NCI-H446 (cell line): ENCODE results near the gene MCTP1.

Experiments
- DNase-seq, 2 experiments: peaks; one replicate each; lab custom pipeline; 2025; lab: John Stamatoyannopoulos, UW

Gene MCTP1

GRCh38 chr5:95284572-95285408, at the start of gene MCTP1:
Gene MCTP1 (minus strand): TSS chr5:95285094.
- peak in 1 of 2 experiments; percentile 40 for DNase-seq

- DNase-seq: peak in 1 of 2 experiments; percentile 56
These were observed 47.3 kb upstream of the MCTP1 start for GRCh38 chr5:95332158-95332557.

- peak; percentile 18 to 67 for DNase-seq
These were observed 46.5 kb upstream of the MCTP1 start for GRCh38 chr5:95331358-95331757.

DNA sequence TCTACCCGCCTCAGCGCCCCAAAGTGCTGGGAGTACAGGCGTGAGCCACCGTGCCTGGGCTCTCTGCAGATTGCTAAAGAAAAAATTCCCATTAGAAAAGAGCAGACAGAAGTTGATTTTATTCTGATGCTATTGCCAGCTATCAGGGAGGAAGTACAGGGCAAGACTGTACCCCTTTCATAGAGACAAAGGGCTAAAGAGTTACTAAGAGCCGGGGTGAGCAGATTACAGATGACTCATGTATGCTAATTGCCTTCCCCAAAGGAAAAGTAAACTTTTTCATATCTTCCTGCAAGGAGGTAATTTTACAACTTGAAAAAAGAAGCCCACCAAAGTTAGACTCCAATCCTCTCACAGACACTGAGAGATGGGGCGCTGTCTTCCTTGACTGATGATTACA, 42.3 kb upstream of the MCTP1 start:
- no peak for DNase-seq

- DNase-seq: peak; percentile 18 to 60
These were observed 32.8 kb upstream of the MCTP1 start for GRCh38 chr5:95317687-95318086.

DNA sequence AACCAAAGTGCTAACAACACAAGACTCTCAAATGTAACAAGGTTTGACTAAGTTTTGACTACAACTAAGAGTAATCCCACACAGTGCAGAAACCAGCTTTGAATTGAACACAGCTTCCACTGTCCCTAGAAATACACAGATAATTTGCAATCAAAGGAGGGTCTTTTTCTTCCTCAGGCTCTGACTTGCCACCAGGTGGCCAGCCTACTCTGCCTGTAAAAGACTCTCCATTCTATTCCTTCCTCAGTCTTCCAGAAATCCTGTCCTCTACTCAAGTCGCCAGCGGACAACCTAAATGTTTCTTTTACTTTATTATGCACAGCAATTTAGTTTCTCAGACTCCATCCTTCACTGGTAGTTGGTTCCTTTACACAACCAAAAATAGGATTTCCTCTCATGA, 32.2 kb upstream of the MCTP1 start:
- DNase-seq: peak in 1 of 2 experiments; percentile 5

- no peak for DNase-seq
These were observed 19.8 kb upstream of the MCTP1 start for GRCh38 chr5:95304711-95305110.

DNA sequence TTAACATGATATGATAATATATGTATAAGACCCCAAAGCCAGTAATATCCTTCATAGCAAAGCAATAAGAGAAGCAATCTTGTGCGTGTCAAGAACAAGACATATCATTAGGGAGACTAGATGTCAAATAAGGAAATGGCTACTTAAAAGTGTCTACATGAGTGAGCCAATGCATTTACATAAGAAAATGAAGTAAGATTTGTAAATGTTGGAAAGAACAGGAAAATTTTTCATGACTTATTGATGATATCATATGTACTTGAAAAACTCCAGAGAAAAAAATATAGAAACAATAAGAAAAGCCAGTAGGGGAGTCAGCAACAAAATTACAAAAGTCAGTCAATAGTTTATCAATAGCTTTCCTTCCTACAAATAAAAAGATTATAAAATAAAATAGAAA, 13.8 kb upstream of the MCTP1 start:
- no peak for DNase-seq

DNA sequence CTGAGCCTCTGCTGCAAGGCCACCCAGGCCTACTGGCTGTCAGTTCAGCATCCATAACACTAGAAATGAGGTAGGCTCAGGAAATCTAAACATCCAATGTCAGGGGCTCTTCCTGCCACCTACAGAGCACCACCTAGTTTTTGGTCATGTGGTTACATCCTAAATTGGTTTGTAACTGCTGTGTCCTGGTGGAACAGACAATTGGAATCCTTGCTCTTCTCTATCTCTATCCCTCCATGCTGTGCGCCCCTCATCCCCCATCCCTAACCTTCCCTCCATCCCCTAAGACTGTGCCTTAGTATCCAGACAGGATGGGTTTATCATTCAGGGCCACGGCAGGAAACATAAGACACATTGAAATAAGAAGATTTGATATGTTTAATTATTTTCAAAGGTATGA, 11.4 kb upstream of the MCTP1 start:
- DNase-seq: no peak

- no peak for DNase-seq
These were observed 488 bp upstream of the MCTP1 start for GRCh38 chr5:95285409-95285755.

DNA sequence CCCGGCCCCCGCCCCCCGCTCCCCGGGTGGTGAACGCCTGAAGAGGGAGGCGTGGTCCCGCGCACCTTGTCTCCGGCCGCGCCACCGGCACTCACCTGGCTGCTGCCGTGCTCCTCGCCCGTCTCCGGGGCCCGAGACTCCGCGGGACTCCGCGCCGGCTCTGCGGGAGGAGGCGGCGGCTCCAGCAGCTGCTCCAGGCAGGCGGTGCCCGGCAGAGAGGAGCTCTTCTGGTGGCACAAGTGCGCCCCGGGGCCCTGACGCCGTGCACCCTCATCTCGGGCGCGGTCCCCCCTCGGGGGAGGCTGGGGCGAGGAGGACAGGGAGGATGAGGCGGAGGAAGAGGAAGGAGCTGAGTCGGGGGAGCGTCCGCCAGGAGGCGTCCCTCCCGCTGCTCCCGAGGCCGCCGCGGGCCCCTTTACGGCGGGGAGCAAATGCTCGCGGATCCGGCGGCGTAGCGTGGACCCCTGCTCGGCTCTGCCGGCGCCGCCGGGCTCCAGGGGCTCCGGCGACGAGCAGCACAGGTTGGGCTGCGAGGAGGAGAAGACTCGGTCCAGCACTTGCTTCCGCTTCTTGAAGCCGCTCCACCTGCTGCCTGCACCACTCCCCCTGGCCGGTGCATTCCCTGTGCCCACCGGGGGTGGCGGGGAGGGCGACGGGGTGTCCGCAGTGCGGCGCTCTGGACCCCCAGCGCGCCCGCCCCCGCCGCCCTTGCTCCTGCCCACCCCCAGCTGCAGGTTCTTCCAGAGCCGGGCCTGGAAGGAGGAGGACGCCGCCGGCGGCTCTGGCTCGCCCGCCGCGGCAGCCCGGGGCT, 928 bp downstream of the MCTP1 start:
- DNase-seq: peak in 1 of 2 experiments; percentile 61

DNA sequence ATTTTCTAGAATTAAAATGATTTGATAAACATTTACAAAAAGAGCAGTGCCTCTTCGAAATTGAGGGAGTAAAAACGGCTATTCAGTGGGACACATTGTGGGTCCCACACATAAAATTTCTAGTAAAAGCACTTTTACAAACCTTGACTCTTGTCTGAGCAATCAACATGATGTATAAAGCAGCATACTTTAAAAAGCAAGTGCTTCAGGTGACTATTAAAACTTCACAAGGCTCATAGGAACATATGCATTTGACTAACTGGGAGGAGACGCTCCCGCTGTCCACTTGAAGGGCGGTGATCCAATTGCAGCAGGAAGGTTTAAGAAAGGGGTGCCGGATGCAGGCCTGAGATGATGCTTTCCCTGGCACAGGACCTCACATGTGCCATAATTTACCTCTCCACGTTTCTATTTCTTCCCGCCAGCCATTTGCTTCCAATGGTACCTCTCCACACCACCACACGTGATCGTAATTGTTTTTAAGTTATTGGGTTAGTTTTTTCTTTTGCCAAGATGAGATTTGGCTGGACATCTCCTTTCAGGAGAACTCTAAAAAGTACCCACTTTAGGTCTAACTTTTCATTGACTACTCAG, 1.8 kb downstream of the MCTP1 start:
- DNase-seq: no peak

GRCh38 chr5:95281226-95281625, 3.7 kb downstream of the MCTP1 start:
- DNase-seq: no peak

DNA sequence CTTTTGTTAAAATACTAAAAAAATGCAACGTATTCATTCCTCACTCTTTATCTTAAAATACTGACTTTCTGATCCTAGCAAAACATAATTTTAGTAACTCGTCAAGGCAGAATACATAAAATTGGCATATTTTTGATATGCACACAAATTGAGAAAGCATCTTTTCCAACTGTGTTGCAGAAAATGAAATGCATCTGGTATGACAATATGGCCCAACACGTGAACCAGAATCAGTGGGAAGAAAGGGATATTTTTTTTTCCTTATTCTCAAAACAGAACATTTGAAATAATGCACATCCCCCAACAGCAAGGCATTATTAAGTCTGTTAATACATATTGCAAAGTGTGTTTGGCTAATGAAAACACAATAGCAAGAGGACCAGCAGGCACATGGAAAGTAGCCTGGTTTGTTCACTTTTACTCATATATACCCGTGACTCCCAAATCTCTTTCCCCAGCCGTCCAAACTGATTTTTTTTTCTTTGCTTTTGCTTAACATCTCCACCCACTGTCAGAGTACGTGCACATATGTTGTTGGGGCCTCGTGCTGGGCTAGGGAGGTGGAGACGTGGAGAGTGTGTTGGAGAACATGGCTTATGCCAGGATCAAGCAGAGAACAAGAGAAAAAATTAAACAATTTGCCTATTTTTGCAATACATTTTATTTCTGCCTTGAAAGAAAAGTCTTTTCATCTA, 4.3 kb downstream of the MCTP1 start:
- DNase-seq: peak; percentile 40 to 74

GRCh38 chr5:95274011-95274410, 10.9 kb downstream of the MCTP1 start:
- no peak for DNase-seq

- DNase-seq: no peak
These were observed 12.5 kb downstream of the MCTP1 start for GRCh38 chr5:95272316-95272929.

- DNase-seq: no peak
These were observed 21.8 kb downstream of the MCTP1 start for GRCh38 chr5:95262933-95263660.

DNA sequence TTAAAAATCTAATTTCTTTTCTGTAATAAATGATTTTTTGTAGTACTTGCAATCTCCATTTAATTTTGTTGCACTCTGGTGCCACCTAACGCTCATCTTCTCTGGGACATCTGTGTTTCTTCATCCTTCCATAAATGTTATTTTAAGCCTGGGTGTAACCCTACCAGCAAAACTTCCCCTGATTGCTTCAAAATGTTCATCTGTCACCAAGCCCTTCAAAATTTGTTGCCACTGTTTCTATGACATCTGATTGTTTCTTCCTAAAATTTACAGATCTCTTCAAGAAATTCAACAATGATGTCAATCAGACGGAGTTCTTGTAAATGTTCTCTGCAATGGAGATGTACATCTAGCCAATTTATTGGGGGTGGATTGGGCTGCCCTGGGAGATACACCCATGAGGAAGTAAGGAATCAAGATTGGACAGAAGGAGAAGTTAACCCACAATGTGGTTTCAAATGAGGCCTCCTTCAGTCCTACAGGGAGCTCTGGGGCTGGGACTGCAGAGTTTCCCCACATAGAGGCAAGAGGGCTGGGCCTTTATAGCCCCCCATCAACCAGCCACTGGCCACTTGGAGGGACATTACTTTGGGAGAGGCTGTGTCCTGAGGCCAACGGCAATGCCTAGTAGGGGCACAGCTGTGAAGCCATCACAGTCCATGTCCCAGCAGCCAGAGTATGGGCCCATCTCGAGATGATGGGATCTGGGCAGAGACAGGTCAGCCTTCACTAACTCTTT, 23.3 kb downstream of the MCTP1 start:
- DNase-seq: peak; percentile 32

DNA sequence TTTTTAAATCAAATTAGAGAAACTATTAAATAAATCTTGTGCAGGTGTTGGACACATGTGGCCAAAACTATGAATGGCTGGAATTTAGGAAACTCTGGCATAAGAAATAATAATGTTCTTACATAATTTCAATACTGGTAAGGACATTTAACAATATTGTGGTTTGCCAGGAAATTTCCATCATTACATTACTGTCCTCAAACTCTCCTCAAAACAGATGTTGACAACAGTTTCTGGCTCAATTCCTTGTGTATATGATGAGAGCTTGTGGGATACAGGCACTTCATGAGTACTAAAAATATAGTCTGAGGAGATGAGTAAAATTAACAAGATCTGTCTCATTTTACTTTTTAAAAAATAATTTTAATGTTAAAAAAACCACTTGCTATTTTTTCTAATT, 27.9 kb downstream of the MCTP1 start:
- no peak for DNase-seq

DNA sequence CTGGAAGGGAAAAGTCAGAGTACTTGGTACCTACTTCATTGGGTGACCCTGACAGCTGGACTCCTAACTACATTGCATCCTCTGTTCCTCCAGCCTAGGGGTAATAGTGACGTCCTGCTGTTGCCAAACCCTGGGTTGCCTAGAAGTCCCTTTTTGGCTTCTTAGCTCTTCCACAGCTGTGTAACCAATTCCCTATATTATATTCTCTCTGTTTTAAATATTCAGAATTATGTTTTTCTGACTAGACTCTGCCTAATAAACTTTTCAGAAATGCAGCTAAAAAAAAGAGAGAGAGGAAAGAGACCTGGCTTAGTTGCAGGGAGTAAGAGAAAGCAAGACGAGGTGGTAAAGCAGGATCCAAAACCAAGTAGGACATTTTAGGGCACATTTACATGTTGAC, 28.4 kb downstream of the MCTP1 start:
- DNase-seq: no peak
